Measurements from ENCODE around the gene KRT82. TPM values are rescaled to one million over a fixed set of nuclear protein-coding genes. Genes with fewer than 3 reads are reported as not detected.

Gene KRT82
- total and polyA plus RNA-seq, 2 of the 8 experiments (the other 6 are each of a cell fraction or from before 2014, with no cell fraction given), result not detected

GRCh38 chr12:52440821-52441319 is 34.7 kb upstream of the KRT82 start:
- Histone ChIP-seq H3K9ac (replicated peaks in 1 of 4; ENCODE audit: extremely low read depth in 1 of 4, low read depth in 3 of 4, low read length in 3 of 4) (no peak overlapping the region), H3K23ac (ENCODE audit: insufficient read length) (no peak overlapping the region), H3K79me2 (ENCODE audit: control insufficient read depth in 1 of 2, insufficient read depth in 2 of 2, low read length in 2 of 2) (no peaks in the 10 kb centered on the region), H3K23me2 (ENCODE audit: low read depth, low read length) (no peaks in the 10 kb centered on the region), H2BK15ac (ENCODE audit: low read length) (no peak overlapping the region), H2AFZ (ENCODE audit: low read length) (no peak overlapping the region), H4K20me1 (replicated peaks in 1 of 2; ENCODE audit: control insufficient read depth in 1 of 2, insufficient read depth in 2 of 2, low read length in 2 of 2) (no peaks in the 10 kb centered on the region), H3K56ac (replicated peaks; ENCODE audit: insufficient read length, low read depth, low read length) (no peak overlapping the region), H3K27me3 (replicated peaks in 1 of 4; ENCODE audit: control insufficient read depth in 3 of 4, extremely low read depth in 1 of 4, insufficient read depth in 3 of 4, low read length in 3 of 4) (no peaks in the 10 kb centered on the region; a peak in 2 of 7 replicates), H3K4me1 (replicated peaks in 1 of 4; ENCODE audit: control insufficient read depth in 3 of 4, insufficient read depth in 4 of 4, low read length in 3 of 4) (peaks cover 0 to 5% (median 3%) of the 10 kb centered on the region in 4 experiments; a peak in 3 of 7 replicates), H3K4me2 (ENCODE audit: insufficient read depth in 1 of 2, low read depth in 2 of 2, low read length in 2 of 2) (no peak overlapping the region), H4K8ac (ENCODE audit: extremely low read depth, insufficient read depth, low read length) (no peak overlapping the region), H3K18ac (ENCODE audit: extremely low read depth, low read length) (no peak overlapping the region), H3K79me1 (ENCODE audit: low read depth, low read length) (no peaks in the 10 kb centered on the region), H2BK5ac (ENCODE audit: low read depth, low read length) (no peak overlapping the region), H3K9me3 (ENCODE audit: insufficient read depth in 2 of 2, low read depth in 1 of 2, low read length in 1 of 2) (no peaks in the 10 kb centered on the region), H4K5ac (ENCODE audit: insufficient read length, low read depth, low read length) (no peak overlapping the region), H2BK20ac (ENCODE audit: low read length) (no peak overlapping the region), H3K27ac (ENCODE audit: low read depth, low read length) (no peak overlapping the region), H3K36me3 (ENCODE audit: control insufficient read depth in 2 of 4, insufficient read depth in 4 of 4, low read length in 3 of 4) (no peaks in the 10 kb centered on the region), H3K4ac (replicated peaks; ENCODE audit: insufficient read length, low read depth, low read length) (no peak overlapping the region), H3K4me3 (ENCODE audit: extremely low read depth in 1 of 4, insufficient read depth in 2 of 4, low read depth in 3 of 4, low read length in 4 of 4) (no peak overlapping the region), H2AK5ac (ENCODE audit: low read depth, low read length) (no peak overlapping the region; the same call in 1 of the 2 replicates), H2BK12ac (ENCODE audit: low read depth, low read length) (no peak overlapping the region), H2BK120ac (replicated peaks; ENCODE audit: low read depth, low read length) (no peak overlapping the region), H4K91ac (replicated peaks; ENCODE audit: insufficient read length, low read length) (no peak overlapping the region), H3K14ac (ENCODE audit: insufficient read length) (no peak overlapping the region)
- DNase-seq (ENCODE audit: low read depth in 1 of 2, low spot score in 2 of 2), result no peak
- no peak for FAIRE-seq
- ChIA-PET CTCF (ENCODE audit: partially characterized antibody) (interaction anchor here (0.7 to 3.1 kb wide), 9 partner anchors 10 to 430 kb away, joined by 3 to 12 read pairs (median 3); no protein-coding TSS in a partner anchor), POLR2A (ENCODE audit: partially characterized antibody) (interaction anchor here (0.6 kb wide), 1 partner anchor 311 kb away, joined by 4 read pairs; no protein-coding TSS in a partner anchor)
- WGBS, 2 experiments (ENCODE audit: extremely low coverage in 1 of 2, insufficient coverage in 1 of 2, insufficient read length in 1 of 2, insufficient replicate concordance in 2 of 2, low coverage in 1 of 2, low lambda C conversion rate in 2 of 2, missing lambda C conversion rate in 1 of 2), result 93% methylated on average over 5 of the region's 5 CpGs; no CpG with 5 or more reads in 1 of the 2 experiments
- TF ChIP-seq BCL11A (IDR thresholded peaks at IDR 0.05; ENCODE audit: low read depth in 2 of 2, low read length in 2 of 2) (no peak), CHD2 (IDR thresholded peaks at IDR 0.05; ENCODE audit: low read length) (no peak), KDM5A (IDR thresholded peaks at IDR 0.05; ENCODE audit: low read length) (no peak), YY1 (IDR thresholded peaks at IDR 0.05; ENCODE audit: low read depth, low read length) (no peak), ATF2 (IDR thresholded peaks at IDR 0.05; ENCODE audit: low read length) (no peak), ATF3 (IDR thresholded peaks at IDR 0.05; ENCODE audit: insufficient read depth, low read depth, low read length) (no peak), ASH2L (IDR thresholded peaks at IDR 0.05; ENCODE audit: low read length) (no peak), SRF (IDR thresholded peaks at IDR 0.05; ENCODE audit: low read depth, low read length) (no peak), POU5F1 (IDR thresholded peaks at IDR 0.05; ENCODE audit: low read depth, low read length) (no peak), HDAC2 (IDR thresholded peaks at IDR 0.05; ENCODE audit: borderline replicate concordance in 1 of 2, low read depth in 2 of 2, low read length in 2 of 2) (no peak), SIX5 (IDR thresholded peaks at IDR 0.05; ENCODE audit: low read depth, low read length) (no peak)
